Nephron (organoid): Measurements from ENCODE around the gene SF1.

Source experiments
- H3K27ac Mint-ChIP-seq, 3 experiments: 2 replicates each; pipeline ENCODE4 v1.8.0; 2020; ENCODE audit warnings: mixed read lengths in 3 of 3, mild to moderate bottlenecking in 2 of 3, moderate library complexity in 1 of 3
- H3K27me3 Mint-ChIP-seq: 2 replicates; pipeline ENCODE4 v1.8.0; 2021; ENCODE audit warnings: low read depth, mild to moderate bottlenecking, moderate library complexity, mixed read lengths
- H3K36me3 Mint-ChIP-seq: 2 replicates; pipeline ENCODE4 v1.8.0; 2020; ENCODE audit warnings: low read depth, mixed read lengths
- H3K4me1 Mint-ChIP-seq: 2 replicates; pipeline ENCODE4 v1.8.0; 2020; ENCODE audit warnings: mixed read lengths
- H3K4me3 Mint-ChIP-seq, 3 experiments: 2 replicates each; pipeline ENCODE4 v1.8.0; 2020; ENCODE audit warnings: mild to moderate bottlenecking in 3 of 3, mixed read lengths in 3 of 3, moderate library complexity in 2 of 3
- H3K9me3 Mint-ChIP-seq: 2 replicates; pipeline ENCODE4 v1.8.0; 2020; ENCODE audit warnings: mixed read lengths
- CTCF ChIP-seq, 3 experiments: fragments of 200-600 bp; sonication (generic); IDR thresholded peaks; one replicate each; pipeline ENCODE4 v1.5.0; 2021; ENCODE audit warnings: antibody characterized with exemption in 3 of 3; ENCODE audit not compliant: unreplicated experiment in 3 of 3

Gene SF1

GRCh38 chr11:64736654-64737053 is 41.7 kb downstream of the SF1 start:
- TF ChIP-seq CTCF (IDR thresholded peaks at IDR 0.05; ENCODE audit: unreplicated experiment in 3 of 3): no peak
- H3K4me1 Mint-ChIP-seq: peaks cover 5% of the 10 kb centered on the region
- H3K27me3 Mint-ChIP-seq: peaks cover 39% of the 10 kb centered on the region
- no peaks in the 10 kb centered on the region for H3K36me3 Mint-ChIP-seq
- no peaks in the 10 kb centered on the region for H3K9me3 Mint-ChIP-seq
- no peak overlapping the region for H3K27ac Mint-ChIP-seq
- H3K4me3 Mint-ChIP-seq: no peak overlapping the region

GRCh38 chr11:64735725-64736259 is 42.5 kb downstream of the SF1 start:
- peaks cover 32% of the 10 kb centered on the region for H3K27me3 Mint-ChIP-seq
- peaks cover 5% of the 10 kb centered on the region for H3K4me1 Mint-ChIP-seq
- no peaks in the 10 kb centered on the region for H3K9me3 Mint-ChIP-seq
- H3K4me3 Mint-ChIP-seq: no peak overlapping the region
- H3K27ac Mint-ChIP-seq: no peak overlapping the region
- no peak for TF ChIP-seq CTCF (IDR thresholded peaks at IDR 0.05; ENCODE audit: unreplicated experiment in 3 of 3)
- H3K36me3 Mint-ChIP-seq: no peaks in the 10 kb centered on the region

GRCh38 chr11:64734811-64735724 is 43.3 kb downstream of the SF1 start:
- Mint-ChIP-seq H3K4me3 (no peak overlapping the region), H3K36me3 (no peaks in the 10 kb centered on the region), H3K27ac (no peak overlapping the region), H3K27me3 (peaks cover 28% of the 10 kb centered on the region), H3K9me3 (no peaks in the 10 kb centered on the region), H3K4me1 (peaks cover 5% of the 10 kb centered on the region)
- no peak for TF ChIP-seq CTCF (IDR thresholded peaks at IDR 0.05; ENCODE audit: unreplicated experiment in 3 of 3)

GRCh38 chr11:64731601-64732000 is 46.7 kb downstream of the SF1 start:
- TF ChIP-seq CTCF (IDR thresholded peaks at IDR 0.05; ENCODE audit: unreplicated experiment in 3 of 3): no peak
- Mint-ChIP-seq H3K27me3 (peaks cover 16% of the 10 kb centered on the region), H3K36me3 (no peaks in the 10 kb centered on the region), H3K27ac (no peak overlapping the region), H3K9me3 (no peaks in the 10 kb centered on the region), H3K4me3 (no peak overlapping the region), H3K4me1 (peaks cover 8% of the 10 kb centered on the region)

GRCh38 chr11:64729851-64730382 is 48.4 kb downstream of the SF1 start:
- peak overlapping the region in 1 of 3 experiments; percentile 23 for H3K4me3 Mint-ChIP-seq
- TF ChIP-seq CTCF (IDR thresholded peaks at IDR 0.05; ENCODE audit: unreplicated experiment in 3 of 3): no peak
- H3K27me3 Mint-ChIP-seq: peaks cover 9% of the 10 kb centered on the region
- H3K27ac Mint-ChIP-seq: no peak overlapping the region
- H3K36me3 Mint-ChIP-seq: no peaks in the 10 kb centered on the region
- H3K9me3 Mint-ChIP-seq: no peaks in the 10 kb centered on the region
- H3K4me1 Mint-ChIP-seq: peaks cover 13% of the 10 kb centered on the region
